HG03571 (cell line): Measurements from ENCODE around the gene FAM89B.

Source experiments
- ATAC-seq: cut with Tn5 transposase; IDR thresholded peaks from one replicate; pipeline ENCODE4 v1.9.1; 2021; ENCODE audit not compliant: unreplicated experiment

Gene FAM89B

DNA sequence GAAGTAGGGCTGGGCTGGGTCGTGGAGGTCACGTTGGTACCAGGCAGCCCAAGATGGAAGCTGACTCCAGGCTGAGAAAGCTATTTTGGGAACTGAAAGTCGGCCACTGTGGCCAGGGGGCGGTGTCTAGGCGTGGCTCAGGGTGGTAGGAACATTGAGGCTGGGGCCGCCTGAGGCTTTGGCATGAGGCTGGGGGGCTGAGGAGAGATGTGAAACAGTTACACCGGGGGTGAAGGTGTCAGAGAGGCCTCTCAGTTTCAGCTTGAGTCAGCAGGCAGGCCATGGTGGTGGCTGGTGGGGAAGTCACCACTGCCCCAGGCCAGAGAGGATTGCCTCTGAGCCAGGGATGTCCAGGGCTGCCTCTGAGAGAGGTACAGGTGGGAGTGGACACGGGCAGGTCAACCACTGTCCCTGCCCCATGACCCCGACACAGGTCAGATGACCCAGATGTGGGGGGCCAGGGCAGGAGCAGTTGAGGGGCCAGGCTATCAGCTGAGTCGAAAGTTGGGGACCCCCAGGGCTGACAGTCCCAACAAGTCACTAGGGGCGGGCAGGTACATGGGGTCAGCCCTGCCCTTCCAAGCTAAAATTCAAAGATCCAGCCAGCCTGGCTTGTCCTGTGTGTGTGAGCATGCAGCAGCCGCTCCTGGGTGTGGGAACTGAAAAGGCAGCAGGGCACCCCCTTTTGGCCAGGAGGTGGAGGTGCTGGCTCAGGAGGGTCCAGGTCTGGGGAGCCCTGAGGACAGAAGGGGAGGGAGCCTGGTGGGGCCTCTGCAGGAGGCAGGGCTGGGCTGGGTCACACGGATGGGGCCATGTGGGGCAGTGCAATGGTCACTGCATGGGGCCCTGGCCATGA is 16.1 kb downstream of the FAM89B start:
- ATAC-seq: peak; percentile 69

GRCh38 chr11:65589444-65590239 is 17.3 kb downstream of the FAM89B start:
- no peak for ATAC-seq

DNA sequence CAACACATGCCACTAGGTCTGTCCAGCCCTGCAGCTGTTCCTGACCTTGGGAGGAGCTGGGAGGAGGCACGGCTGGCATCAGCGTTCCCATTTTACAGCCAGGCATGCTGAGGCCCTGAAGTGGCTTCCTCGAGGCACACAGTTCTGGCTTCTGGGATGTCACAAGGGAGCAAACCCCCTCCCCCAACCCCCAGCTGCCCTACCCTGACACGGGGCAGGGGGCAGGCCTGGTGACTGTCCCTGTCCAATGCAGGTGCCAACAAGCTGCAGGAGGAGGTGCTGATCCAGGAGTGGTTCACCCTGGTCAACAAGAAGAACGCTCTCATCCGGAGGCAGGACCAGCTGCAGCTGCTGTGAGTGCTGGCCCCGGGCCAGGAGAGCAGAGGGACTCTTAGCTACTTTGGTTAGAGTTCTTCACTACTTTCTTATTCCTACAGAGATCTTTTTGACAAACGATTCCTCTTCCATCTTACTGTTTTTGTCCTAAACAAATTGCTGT is 18.0 kb downstream of the FAM89B start:
- no peak for ATAC-seq

GRCh38 chr11:65591939-65592857 is 19.9 kb downstream of the FAM89B start:
- ATAC-seq: no peak

- no peak for ATAC-seq
Measured at GRCh38 chr11:65592858-65593517, 20.6 kb downstream of the FAM89B start.

DNA sequence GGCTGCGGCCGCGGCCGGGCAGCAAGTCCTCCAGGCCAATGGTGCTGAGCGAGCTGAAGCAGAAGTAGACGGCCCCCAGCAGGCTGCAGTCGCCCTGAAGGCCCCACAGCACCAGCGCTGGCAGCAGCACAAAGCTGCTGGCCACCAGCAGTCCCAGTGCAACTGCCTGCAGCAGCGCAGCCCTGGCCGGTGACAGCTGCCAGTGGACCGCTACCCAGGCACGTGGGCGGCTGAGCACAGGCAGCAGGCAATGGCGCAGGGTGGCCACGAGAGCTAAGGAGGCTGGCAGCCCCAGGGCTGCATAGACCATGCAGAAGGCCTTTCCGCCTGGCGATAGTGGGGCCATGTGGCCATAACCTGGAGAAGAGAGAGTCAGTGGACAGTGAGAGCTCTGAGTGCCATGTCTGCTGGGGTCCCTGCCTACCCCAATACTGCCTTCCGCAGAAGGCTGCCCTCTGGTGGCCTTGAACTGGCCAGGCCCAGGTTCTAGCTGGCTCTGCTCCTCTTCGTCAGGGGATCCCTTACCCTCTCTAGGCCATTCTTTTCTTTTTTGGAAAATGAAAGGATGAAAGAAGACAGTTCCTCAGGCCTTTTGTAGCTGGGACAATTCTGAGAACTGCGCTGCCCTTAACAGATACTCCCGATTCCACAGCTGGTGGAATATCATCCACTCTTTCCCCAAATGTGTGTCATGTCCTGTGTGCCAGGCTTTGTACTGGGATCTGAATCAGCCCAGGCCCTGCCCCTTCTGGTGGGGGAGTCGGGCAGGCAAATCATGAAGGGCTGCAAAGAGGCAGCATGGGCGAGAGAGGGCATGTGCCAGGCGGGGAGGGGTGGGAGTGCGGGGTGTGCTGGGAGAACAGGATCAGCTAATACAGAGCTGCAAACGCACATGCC is 21.4 kb downstream of the FAM89B start:
- no peak for ATAC-seq

GRCh38 chr11:65595131-65595530 is 22.8 kb downstream of the FAM89B start:
- no peak for ATAC-seq

DNA sequence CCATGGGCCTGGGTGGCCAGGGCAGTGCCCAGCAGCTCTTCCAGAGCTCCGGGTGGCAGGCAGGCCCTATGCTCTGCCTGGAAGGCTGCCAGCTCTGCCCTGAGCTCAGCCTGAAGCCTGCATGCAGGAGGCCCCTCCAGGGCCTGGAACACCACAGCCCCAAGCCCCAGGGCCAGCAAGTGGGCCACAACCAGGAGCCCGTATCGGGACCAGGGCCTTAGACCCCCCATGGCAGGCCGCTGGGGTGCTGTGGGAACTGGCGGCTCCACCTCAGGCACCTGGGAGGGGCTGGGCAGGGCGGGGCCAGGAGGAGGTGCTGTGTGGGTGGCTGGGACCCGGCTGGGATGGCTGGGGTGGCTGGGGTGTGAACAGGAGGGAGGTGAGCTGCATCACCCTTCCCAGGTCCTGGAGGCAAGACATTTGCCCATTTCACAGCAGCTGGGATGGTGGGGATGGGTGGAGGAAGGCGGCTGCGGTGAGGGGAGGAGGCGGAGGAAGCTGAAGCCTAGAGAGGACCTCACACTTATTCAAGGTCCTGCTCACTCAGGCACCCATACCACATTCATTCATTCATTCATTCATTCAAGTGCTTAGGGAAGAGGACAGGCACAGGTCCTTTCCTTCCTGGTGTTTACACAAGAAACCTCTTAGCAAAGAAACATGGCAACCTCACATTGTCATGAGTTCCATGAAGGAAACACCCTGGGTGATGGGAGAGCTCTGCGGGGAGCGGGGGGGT is 23.4 kb downstream of the FAM89B start, which contains the start of gene KCNK7:
TSS of gene KCNK7 (minus strand) at position 258 of the 739 bp plus-strand sequence. CDS start at position 230, 28 bp downstream.
- ATAC-seq: no peak

- ATAC-seq: no peak
Measured at GRCh38 chr11:65596520-65596919, 24.2 kb downstream of the FAM89B start.

DNA sequence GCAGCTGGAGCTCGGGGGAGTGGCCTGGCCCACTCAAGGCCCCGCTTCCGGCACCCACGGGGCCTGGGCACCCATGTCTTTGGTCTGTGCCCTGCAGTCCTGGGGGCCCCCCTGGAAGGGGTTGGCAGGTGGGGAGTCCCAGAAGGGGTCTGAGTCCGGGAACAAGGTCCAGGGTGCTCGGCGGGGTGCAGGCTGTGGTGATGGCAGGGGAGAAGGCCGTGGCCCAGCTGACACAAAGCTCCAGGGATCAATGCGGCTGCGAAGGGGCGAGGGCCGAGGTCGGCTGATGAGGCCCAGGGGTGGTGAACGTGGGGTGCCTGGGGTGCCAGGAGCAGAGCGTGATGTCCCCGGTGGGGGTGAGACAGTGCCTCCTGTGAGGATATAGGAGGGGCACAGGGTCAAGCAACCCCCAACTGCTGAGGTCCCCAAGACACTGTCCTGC is 25.9 kb downstream of the FAM89B start:
- no peak for ATAC-seq

- no peak for ATAC-seq
Measured at GRCh38 chr11:65599216-65599954, 27.0 kb downstream of the FAM89B start.

- no peak for ATAC-seq
Measured at GRCh38 chr11:65599955-65600246, 27.6 kb downstream of the FAM89B start.

DNA sequence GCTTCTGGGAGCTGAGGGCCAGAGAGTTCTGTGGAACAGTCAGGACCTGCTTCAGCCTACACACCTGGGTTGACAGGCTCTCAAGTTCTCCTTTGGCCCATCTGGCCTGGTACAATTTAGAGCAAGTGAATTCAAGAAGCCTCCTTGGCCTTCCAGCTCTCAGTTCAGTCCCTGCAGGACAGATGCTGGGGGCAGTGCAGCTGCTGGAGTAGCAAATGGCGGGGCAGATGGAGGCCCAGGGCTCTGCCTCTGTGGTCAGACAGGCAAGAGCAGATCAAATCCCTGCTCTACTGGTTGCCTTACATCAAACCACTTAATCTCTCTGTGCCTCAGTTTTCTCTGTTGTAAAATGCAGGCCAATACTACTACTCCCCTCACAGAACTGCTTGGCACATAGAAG is 31.9 kb downstream of the FAM89B start:
- no peak for ATAC-seq

GRCh38 chr11:65606876-65607613 is 34.7 kb downstream of the FAM89B start:
- no peak for ATAC-seq

DNA sequence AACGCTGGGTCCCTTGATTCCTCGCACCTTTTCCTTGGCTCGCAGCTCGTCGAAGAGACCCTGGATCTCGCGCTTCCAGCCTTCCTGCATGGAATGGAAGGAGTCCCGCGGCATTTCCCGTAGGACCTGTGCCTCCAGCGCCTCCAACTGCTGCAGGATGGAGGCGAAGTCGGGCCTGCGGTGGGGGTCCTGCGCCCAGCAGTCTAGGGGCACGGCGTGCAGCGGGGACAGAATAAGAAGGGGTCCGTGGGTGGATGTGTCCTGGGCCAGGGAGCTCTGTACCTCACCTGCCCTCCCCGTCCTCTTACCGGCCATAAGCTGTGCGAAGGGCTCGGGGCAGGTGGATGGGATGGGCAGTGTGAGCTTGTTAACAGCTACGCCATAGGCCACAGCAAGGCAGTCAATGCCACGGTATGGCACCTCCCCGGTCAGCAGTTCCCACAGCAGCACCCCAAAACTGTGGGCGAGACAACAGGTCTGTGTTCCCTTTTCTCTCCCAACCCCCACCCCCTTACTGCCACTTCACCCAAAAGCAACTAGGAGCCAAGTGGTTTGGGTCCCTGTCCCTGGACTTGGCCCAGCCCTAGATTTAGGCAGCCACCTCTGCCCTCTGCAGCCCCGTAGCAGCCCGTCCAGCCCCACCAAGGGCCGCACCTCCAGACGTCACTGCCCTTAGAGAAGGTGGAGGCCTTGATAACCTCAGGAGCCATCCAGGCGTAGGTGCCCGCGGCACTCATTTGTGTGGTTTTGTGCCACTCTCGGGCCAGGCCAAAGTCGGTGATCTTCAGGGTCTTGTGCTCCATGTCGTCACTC is 35.5 kb downstream of the FAM89B start:
- ATAC-seq: no peak

- ATAC-seq: no peak
Measured at GRCh38 chr11:65609229-65609628, 36.9 kb downstream of the FAM89B start.
